HPDE6-E6E7 (cell line): ENCODE measurements around the gene ZNF789.

ENCODE experiments used
- DNase-seq: peaks from one replicate; pipeline ENCODE4 v3.0.0; 2011; ENCODE audit warnings: missing footprints; ENCODE audit errors: extremely low spot score

Gene ZNF789

DNA sequence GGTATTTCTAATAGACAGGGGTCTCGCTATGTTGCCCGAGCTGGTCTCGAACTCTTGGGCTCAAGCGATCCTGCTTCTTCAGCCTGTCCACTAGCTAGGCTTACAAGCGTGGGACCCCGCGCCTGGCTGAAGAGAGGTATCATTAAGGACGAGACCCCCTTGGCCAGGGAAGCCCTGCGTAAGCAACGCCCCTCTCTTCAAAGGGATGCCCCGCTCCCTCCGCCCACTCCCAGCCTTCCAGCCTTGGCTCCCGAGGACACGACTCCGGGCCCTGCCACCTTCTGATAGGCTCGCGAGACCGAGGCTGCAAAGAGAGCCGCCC is 31.6 kb downstream of the ZNF789 start:
- peak; percentile 98 for DNase-seq

DNA sequence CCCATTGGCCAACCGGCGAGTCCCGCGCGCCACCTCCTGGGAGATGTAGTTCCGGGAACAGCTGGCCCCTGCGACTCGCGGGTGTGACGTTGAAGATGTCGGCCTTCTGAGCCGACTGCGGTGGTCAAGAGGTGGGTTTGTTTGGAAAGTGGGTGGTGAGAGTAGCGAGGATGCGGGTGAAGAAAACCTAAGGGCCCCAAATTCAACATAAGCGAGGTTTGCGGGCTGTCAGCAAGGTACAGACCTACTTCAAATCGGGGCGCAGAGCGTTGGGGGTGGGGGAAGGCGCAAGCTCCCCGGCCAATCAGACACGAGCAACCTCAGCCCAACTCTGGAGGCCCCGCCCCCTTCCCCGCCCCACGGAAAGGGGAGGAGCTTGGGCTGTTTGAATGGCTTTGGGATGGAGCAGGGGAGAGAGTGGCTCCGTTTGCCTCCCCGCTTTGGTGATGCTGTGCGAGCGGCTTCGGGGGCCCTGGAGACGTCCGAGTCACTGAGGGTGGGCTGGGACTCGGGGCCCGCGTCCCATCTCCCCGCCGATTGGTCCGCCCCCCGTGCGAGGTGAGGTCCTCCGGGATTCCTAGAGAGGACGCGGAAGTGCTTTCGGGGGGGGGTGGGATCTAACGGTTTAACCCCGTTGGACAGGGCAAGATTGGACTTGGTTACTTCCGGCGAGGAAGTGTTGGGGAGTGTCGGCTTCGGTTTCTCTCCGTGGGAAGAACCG is 32.1 kb downstream of the ZNF789 start, which contains the start of gene ZKSCAN5:
Gene ZKSCAN5 (plus strand): TSS at position 60 of the 721 bp plus-strand sequence. CDS start 1,383 bp downstream, outside the sequence.
- DNase-seq, result peak; percentile 92

GRCh38 chr7:99505324-99505662 is 32.6 kb downstream of the ZNF789 start:
- no peak for DNase-seq

DNA sequence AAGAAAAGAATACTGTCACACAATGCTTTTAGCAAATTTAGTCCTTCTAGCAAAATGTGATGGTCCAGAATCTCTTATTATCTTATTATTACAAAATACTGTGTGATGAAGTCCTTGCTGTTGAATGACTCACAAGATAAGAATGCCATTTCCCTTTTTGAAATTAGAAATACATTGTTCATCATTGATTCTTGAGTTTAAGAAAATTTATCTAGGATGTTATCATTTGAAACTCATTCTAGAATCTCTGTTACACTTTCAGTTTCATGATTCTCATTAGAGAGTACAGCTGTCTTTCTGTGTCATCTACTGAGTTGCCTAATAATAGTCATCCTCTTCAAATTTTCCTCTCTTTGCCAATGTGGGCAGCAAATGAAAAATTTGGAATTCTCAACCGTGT is 41.4 kb downstream of the ZNF789 start:
- DNase-seq, result no peak

DNA sequence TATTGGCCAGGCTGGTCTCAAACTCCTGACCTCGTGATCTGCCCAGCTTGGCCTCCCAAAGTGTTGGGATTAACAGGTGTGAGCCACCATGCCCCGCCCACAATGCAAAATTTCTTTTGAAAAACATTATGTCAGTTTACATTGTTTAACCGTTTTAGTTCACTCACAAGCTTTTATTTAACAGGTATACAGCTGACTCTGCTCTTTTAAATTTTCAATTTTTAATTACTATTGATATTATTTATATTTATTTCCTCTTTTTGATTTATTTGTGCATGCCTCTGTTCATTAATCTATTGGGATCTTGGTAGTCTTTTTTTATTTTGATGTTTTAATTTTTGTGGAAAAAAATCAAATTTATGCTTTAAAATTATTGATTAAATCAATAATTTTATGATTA is 48.7 kb downstream of the ZNF789 start:
- no peak for DNase-seq

DNA sequence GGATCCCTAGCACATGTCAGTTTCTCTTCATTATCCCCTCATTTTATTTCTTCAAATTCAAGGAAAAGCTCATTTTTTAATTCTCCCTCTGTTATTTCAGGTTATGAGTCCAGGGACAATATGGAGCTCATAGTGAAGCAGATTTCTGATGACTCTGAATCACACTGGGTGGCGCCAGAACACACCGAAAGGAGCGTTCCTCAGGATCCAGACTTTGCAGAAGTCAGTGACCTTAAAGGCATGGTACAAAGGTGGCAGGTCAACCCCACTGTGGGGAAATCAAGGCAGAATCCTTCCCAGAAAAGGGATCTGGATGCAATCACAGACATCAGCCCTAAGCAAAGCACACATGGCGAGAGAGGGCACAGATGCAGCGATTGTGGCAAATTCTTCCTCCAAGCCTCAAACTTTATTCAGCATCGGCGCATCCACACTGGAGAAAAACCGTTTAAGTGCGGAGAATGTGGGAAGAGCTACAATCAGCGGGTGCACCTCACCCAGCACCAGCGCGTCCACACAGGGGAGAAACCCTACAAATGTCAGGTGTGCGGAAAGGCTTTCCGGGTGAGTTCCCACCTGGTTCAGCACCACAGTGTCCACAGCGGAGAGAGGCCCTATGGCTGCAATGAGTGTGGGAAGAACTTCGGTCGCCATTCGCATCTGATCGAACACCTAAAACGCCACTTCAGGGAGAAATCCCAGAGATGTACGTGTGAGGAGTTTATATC is 53.2 kb downstream of the ZNF789 start:
- no peak for DNase-seq

DNA sequence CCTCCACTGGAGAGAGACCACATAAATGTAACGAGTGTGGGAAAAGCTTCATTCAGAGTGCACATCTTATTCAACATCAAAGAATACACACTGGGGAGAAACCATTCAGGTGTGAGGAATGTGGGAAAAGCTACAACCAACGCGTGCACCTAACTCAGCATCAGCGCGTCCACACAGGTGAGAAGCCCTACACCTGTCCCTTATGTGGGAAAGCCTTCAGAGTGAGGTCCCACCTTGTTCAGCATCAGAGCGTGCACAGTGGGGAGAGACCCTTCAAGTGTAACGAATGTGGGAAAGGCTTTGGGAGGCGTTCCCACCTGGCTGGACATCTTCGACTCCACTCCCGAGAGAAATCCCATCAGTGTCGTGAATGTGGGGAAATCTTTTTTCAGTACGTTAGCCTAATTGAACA is 58.7 kb downstream of the ZNF789 start:
- DNase-seq, result no peak

- DNase-seq, result no peak
These were observed 63.0 kb downstream of the ZNF789 start for GRCh38 chr7:99535667-99536066.
